ENCODE data around the gene DCXR.

DNA sequence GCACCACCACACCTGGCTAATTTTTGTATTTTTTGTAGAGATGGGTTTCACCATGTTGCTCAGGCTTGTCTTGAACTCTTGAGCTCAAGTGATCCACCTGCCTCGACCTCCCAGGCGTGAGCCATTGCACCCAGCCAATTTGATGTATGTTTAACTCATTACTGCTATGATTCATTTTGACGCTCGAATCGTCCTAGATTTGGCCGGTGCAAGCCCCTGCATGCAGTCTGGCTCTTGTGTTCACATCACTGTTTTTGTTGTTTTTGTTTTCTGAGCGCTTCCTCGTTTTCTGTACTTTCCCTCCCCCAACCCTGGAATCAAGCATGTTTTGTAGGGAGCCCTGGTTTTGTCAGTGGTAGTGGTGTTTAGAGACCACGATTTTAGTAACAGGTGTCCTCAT lies 35.9 kb upstream of the DCXR start:
- TF ChIP-seq, protein P1, sequence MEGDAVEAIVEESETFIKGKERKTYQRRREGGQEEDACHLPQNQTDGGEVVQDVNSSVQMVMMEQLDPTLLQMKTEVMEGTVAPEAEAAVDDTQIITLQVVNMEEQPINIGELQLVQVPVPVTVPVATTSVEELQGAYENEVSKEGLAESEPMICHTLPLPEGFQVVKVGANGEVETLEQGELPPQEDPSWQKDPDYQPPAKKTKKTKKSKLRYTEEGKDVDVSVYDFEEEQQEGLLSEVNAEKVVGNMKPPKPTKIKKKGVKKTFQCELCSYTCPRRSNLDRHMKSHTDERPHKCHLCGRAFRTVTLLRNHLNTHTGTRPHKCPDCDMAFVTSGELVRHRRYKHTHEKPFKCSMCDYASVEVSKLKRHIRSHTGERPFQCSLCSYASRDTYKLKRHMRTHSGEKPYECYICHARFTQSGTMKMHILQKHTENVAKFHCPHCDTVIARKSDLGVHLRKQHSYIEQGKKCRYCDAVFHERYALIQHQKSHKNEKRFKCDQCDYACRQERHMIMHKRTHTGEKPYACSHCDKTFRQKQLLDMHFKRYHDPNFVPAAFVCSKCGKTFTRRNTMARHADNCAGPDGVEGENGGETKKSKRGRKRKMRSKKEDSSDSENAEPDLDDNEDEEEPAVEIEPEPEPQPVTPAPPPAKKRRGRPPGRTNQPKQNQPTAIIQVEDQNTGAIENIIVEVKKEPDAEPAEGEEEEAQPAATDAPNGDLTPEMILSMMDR (IDR thresholded peaks at IDR 0.05): no peak
- TF ChIP-seq EZH2phosphoT487 (IDR thresholded peaks at IDR 0.05) (no peak), EZH2 (IDR thresholded peaks at IDR 0.05) (no peak)

Measured in neural progenitor cell (in vitro differentiated cells).